Body of pancreas (tissue), 4 donors: Measurements from ENCODE around the gene PACRG. TPM values are rescaled to one million over a fixed set of nuclear protein-coding genes. Genes with fewer than 3 reads are reported as not detected.

Experiments used
- ATAC-seq: fragments of 150-250 bp; one replicate; pipeline ENCODE4 v1.9.1; 2016
- DNase-seq, 4 donors: peaks; one replicate each; pipeline ENCODE4 v3.0.0-alpha.2; 2019
- H3K27ac ChIP-seq, 4 donors: fragments of 200-600 bp; sonication (generic); 1 replicate in 3 of 4; 2 replicates in 1 of 4; pipeline versions ENCODE4 v1.5.1 to v1.6.1; 2016 to 2019; ENCODE audit warnings: mild to moderate bottlenecking in 1 of 4, mixed read lengths in 1 of 4, moderate library complexity in 1 of 4
- H3K27me3 ChIP-seq, 2 donors: fragments of 200-600 bp; sonication (generic); one replicate each; pipeline ENCODE4 v1.6.0; 2016; ENCODE audit warnings: mild to moderate bottlenecking in 1 of 2
- H3K36me3 ChIP-seq, 2 donors: fragments of 200-600 bp; sonication (generic); replicated peaks in 1 of 2; 2 replicates each; pipeline ENCODE4 v1.5.1; 2016; ENCODE audit warnings: low read depth in 2 of 2; ENCODE audit not compliant: insufficient read depth in 1 of 2
- H3K4me1 ChIP-seq: fragments of 200-600 bp; sonication (generic); one replicate; pipeline ENCODE4 v1.6.0; 2016
- H3K4me3 ChIP-seq, 2 donors: fragments of 200-600 bp; sonication (generic); 1 replicate in 1 of 2; 2 replicates in 1 of 2; pipeline ENCODE4 v1.5.1; 2016 to 2019
- H3K9me3 ChIP-seq, 3 donors: fragments of 200-600 bp; sonication (generic); 1 replicate in 2 of 3; 2 replicates in 1 of 3; pipeline ENCODE4 v1.5.1; 2016
- CTCF ChIP-seq, 7 experiments: fragments of 450-650 bp in 4 of 7; fragments of 200-600 bp in 3 of 7; sonication (generic) in 3 of 7; IDR thresholded peaks; one replicate each; pipeline ENCODE4 v1.5.1; 2016 to 2019; ENCODE audit warnings: antibody characterized with exemption in 7 of 7
- POLR2A ChIP-seq, 3 donors: fragments of 450-650 bp; IDR thresholded peaks; one replicate each; pipeline ENCODE4 v1.6.1; 2016; ENCODE audit warnings: antibody characterized with exemption in 3 of 3, mild to moderate bottlenecking in 2 of 3
- WGBS, 2 donors: methylation state at CpG; one replicate each; pipeline ENCODE4 v1.1.5; 2017; 5-methylcytosine and 5-hydroxymethylcytosine counted together
- intact Hi-C: fragments of 100-400 bp; cut with DNase I; formaldehyde crosslinking; loops from one replicate; pipeline ENCODE4 v1.15.1; 2023
- total RNA-seq, 2 donors: library from RNA; depleted of rRNA; stranded (reverse); fragments of >200 nt; gene quantifications; one replicate each; pipeline ENCODE4 v1.1.0, GENCODE V29; 2016

The PACRG gene
- total RNA-seq, 2 donors from 2014 or later: 7.8 to 10.9 TPM

DNA sequence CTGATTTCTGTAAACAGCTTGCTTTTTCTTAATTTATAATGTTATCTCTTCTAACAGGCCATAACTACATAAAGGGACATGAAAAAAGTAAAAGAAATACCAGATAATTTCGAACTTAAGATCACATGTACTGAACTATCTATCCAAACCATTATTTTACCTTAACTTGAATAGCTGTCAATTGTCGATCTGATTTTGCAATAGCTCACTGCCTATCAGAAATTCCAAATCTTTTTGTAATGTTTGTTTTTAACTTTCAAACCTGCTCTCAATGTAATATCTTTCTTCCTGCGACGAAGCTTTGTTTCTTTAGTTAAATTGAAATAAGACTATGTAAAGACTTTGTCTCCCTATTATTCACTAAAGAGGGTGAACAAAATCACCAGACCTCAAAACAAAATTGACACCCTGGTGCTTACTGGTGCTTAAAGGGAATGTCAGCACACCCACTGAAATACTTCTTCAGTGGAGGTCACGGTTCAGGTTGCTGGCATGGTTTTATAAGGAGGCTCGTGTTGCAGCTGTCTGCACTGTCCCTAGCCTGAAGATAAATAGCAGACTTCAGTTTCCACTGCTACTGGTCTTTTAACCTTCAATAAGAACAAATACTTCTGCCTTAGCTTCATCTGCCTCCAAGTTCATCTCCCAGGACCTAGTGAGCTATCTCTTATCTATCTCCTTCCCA lies 569.2 kb downstream of the PACRG start:
- intact Hi-C loops: no loop called here
- no peaks in the 10 kb centered on the region for H3K36me3 ChIP-seq
- H3K27me3 ChIP-seq: no peaks in the 10 kb centered on the region
- 58% methylated on average over 6 of the region's 6 CpGs for WGBS, 2 donors
- no peaks in the 10 kb centered on the region for H3K9me3 ChIP-seq
- no peak for ATAC-seq
- no peak for TF ChIP-seq POLR2A (IDR thresholded peaks at IDR 0.05)
- no peak for TF ChIP-seq CTCF (IDR thresholded peaks at IDR 0.05)
- no peak for DNase-seq
- no peak overlapping the region for H3K27ac ChIP-seq
- H3K4me3 ChIP-seq: no peak overlapping the region
- no peaks in the 10 kb centered on the region for H3K4me1 ChIP-seq

GRCh38 chr6:163298079-163298830 lies 570.5 kb downstream of the PACRG start:
- Histone ChIP-seq H3K9me3 (no peaks in the 10 kb centered on the region), H3K36me3 (no peaks in the 10 kb centered on the region), H3K4me3 (no peak overlapping the region), H3K27ac (no peak overlapping the region), H3K27me3 (no peaks in the 10 kb centered on the region), H3K4me1 (no peaks in the 10 kb centered on the region)
- ATAC-seq (no peak), DNase-seq (no peak)
- intact Hi-C loops: no loop called here
- TF ChIP-seq POLR2A (IDR thresholded peaks at IDR 0.05) (no peak), CTCF (IDR thresholded peaks at IDR 0.05) (no peak)
- 74 to 79% methylated on average over 5 of the region's 5 CpGs for WGBS, 2 donors

- ATAC-seq: no peak
- Histone ChIP-seq H3K4me1 (no peaks in the 10 kb centered on the region), H3K27me3 (no peaks in the 10 kb centered on the region), H3K9me3 (no peaks in the 10 kb centered on the region), H3K4me3 (no peak overlapping the region), H3K36me3 (no peaks in the 10 kb centered on the region), H3K27ac (no peak overlapping the region)
- TF ChIP-seq CTCF (IDR thresholded peaks at IDR 0.05) (no peak), POLR2A (IDR thresholded peaks at IDR 0.05) (no peak)
- no peak for DNase-seq
- 75 to 90% methylated on average over 12 to 17 of the region's 17 CpGs for WGBS, 2 donors
- intact Hi-C loops: no loop called here
Measured at GRCh38 chr6:163300838-163301237, 573.1 kb downstream of the PACRG start.

GRCh38 chr6:163301726-163302635 lies 574.2 kb downstream of the PACRG start:
- Histone ChIP-seq H3K27me3 (no peaks in the 10 kb centered on the region), H3K36me3 (no peaks in the 10 kb centered on the region), H3K27ac (no peak overlapping the region), H3K4me3 (no peak overlapping the region), H3K9me3 (no peaks in the 10 kb centered on the region), H3K4me1 (no peaks in the 10 kb centered on the region)
- intact Hi-C loops: no loop called here
- WGBS, 2 donors: 49 to 66% methylated on average over 8 of the region's 8 CpGs
- ATAC-seq (no peak), DNase-seq (no peak)
- TF ChIP-seq CTCF (IDR thresholded peaks at IDR 0.05) (no peak), POLR2A (IDR thresholded peaks at IDR 0.05) (no peak)
